B cell (primary cell): ENCODE data around the gene DHRS1. TPM values are rescaled to one million over a fixed set of nuclear protein-coding genes. Genes with fewer than 3 reads are reported as not detected.

ENCODE experiments used
- ATAC-seq: fragments of 200-7000 bp; cut with Tn5 transposase; one replicate; pipeline ENCODE4 v1.10.0; 2021; ENCODE audit warnings: low read depth, mild to moderate bottlenecking, moderate number of reproducible peaks, moderate library complexity
- CTCF ChIA-PET: fragments of 350-600 bp; sonication (Branson Sonifier 250); formaldehyde crosslinking; loops from one replicate; lab custom pipeline; 2021; ENCODE audit warnings: antibody characterized with exemption, inconsistent platforms; lab: Charles Lee
- POLR2A ChIA-PET: fragments of 350-600 bp; sonication (Branson Sonifier 250); formaldehyde crosslinking; loops from one replicate; lab custom pipeline; 2021; ENCODE audit warnings: antibody characterized with exemption; lab: Charles Lee
- DNase-seq: peaks from one replicate; pipeline ENCODE4 v3.0.0; 2013
- H2AFZ ChIP-seq: 2 replicates; pipeline ENCODE4 v1.6.1; 2012; ENCODE audit warnings: mild to moderate bottlenecking, low read depth, low read length; ENCODE audit not compliant: insufficient read depth, poor library complexity, severe bottlenecking
- H3K27ac ChIP-seq, 2 donors: 1 replicate in 1 of 2; 2 replicates in 1 of 2; pipeline ENCODE4 v1.5.1; 2012 to 2013; ENCODE audit warnings: low read length in 2 of 2, mild to moderate bottlenecking in 2 of 2, moderate library complexity in 1 of 2
- H3K27me3 ChIP-seq, 4 experiments: fragments of 200-600 bp in 1 of 4; sonication (generic) in 1 of 4; replicated peaks in 1 of 4; 1 replicate in 2 of 4; 2 replicates in 2 of 4; pipeline versions ENCODE4 v1.6.1 to v1.7.0; 2013 to 2016; ENCODE audit warnings: low read length in 3 of 4, mild to moderate bottlenecking in 2 of 4, mixed read lengths in 1 of 4, moderate library complexity in 1 of 4; ENCODE audit not compliant: insufficient read depth in 4 of 4, control insufficient read depth in 3 of 4; ENCODE audit errors: control extremely low read depth in 1 of 4
- H3K36me3 ChIP-seq, 2 experiments: replicated peaks in 1 of 2; 1 replicate in 1 of 2; 2 replicates in 1 of 2; pipeline versions ENCODE4 v1.6.1 to v1.7.1; 2013; ENCODE audit warnings: low read length in 1 of 2; ENCODE audit not compliant: insufficient read depth in 2 of 2, control insufficient read depth in 1 of 2; ENCODE audit errors: control extremely low read depth in 1 of 2, extremely low read depth in 1 of 2
- H3K4me1 ChIP-seq, 2 donors: fragments of 200-600 bp in 1 of 2; sonication (generic) in 1 of 2; 1 replicate in 1 of 2; 2 replicates in 1 of 2; pipeline versions ENCODE4 v1.5.1 to v1.6.1; 2013 to 2017; ENCODE audit warnings: low read length in 2 of 2; ENCODE audit not compliant: control insufficient read depth in 2 of 2, insufficient read depth in 2 of 2
- H3K4me2 ChIP-seq: replicated peaks from 2 replicates; pipeline ENCODE3; 2012; ENCODE audit warnings: mild to moderate bottlenecking, low read depth, low read length; ENCODE audit not compliant: poor library complexity, severe bottlenecking
- H3K4me3 ChIP-seq, 5 experiments: fragments of 200-600 bp in 1 of 5; sonication (generic) in 1 of 5; 1 replicate in 3 of 5; 2 replicates in 2 of 5; pipeline versions ENCODE4 v1.5.1 to v1.7.0; 2011 to 2016; ENCODE audit warnings: low read length in 4 of 5, mild to moderate bottlenecking in 4 of 5, low read depth in 2 of 5, control low read depth in 1 of 5, moderate library complexity in 1 of 5; ENCODE audit not compliant: insufficient read depth in 1 of 5; ENCODE audit errors: control extremely low read depth in 1 of 5, extremely low read depth in 1 of 5
- H3K79me2 ChIP-seq: fragments of 200-600 bp; sonication (generic); one replicate; pipeline ENCODE4 v1.6.0; 2016; ENCODE audit warnings: low read length; ENCODE audit not compliant: control insufficient read depth, insufficient read depth
- H3K9ac ChIP-seq: fragments of 200-600 bp; sonication (generic); 2 replicates; pipeline ENCODE4 v1.6.1; 2017; ENCODE audit warnings: mild to moderate bottlenecking, low read length, moderate library complexity
- H3K9me3 ChIP-seq, 3 donors: one replicate each; pipeline versions ENCODE4 v1.6.1 to v1.7.1; 2013; ENCODE audit warnings: low read length in 2 of 3; ENCODE audit not compliant: control insufficient read depth in 2 of 3, insufficient read depth in 1 of 3; ENCODE audit errors: control extremely low read depth in 1 of 3
- H4K20me1 ChIP-seq: 2 replicates; pipeline ENCODE4 v1.6.0; 2012; ENCODE audit warnings: mild to moderate bottlenecking, low read length; ENCODE audit not compliant: insufficient read depth, control insufficient read depth, poor library complexity, severe bottlenecking
- H3K27ac Mint-ChIP-seq: one replicate; pipeline ENCODE4 v1.8.0; 2021; ENCODE audit warnings: mixed read lengths
- H3K27me3 Mint-ChIP-seq: one replicate; pipeline ENCODE4 v1.8.0; 2021; ENCODE audit warnings: mixed read lengths
- H3K4me1 Mint-ChIP-seq: one replicate; pipeline ENCODE4 v1.8.0; 2021; ENCODE audit warnings: mixed read lengths
- H3K4me3 Mint-ChIP-seq: one replicate; pipeline ENCODE4 v1.8.0; 2021; ENCODE audit warnings: mixed read lengths
- H3K9me3 Mint-ChIP-seq: one replicate; pipeline ENCODE4 v1.8.0; 2022; ENCODE audit warnings: mixed read lengths; ENCODE audit not compliant: insufficient read depth
- EZH2 ChIP-seq: IDR thresholded peaks from 2 replicates; pipeline ENCODE4 v1.6.1; 2012; ENCODE audit warnings: borderline replicate concordance, low read depth, mild to moderate bottlenecking, moderate library complexity, low read length; ENCODE audit not compliant: insufficient read depth, poor library complexity, severe bottlenecking
- WGBS: methylation state at CpG from one replicate; pipeline ENCODE4 v1.1.5; 2013; ENCODE audit warnings: missing lambda C conversion rate; ENCODE audit not compliant: insufficient coverage; 5-methylcytosine and 5-hydroxymethylcytosine counted together
- intact Hi-C: fragments of 100-400 bp; cut with micrococcal nuclease; formaldehyde crosslinking; loops from one replicate; pipeline ENCODE4 v1.10.0; 2022
- polyA plus RNA-seq: library from polyadenylated mRNA; depleted of rRNA; stranded (reverse); fragments of >200 nt; gene quantifications from 2 replicates; pipeline ENCODE4 v1.2.3, GENCODE V29; 2012
- total RNA-seq, 2 donors: library from RNA; stranded (reverse); fragments of 120-200 nt in 1 of 2; gene quantifications; 1 replicate in 1 of 2; 2 replicates in 1 of 2; pipeline versions ENCODE4 v1.2.3 to v1.2.4, GENCODE V29; 2013 to 2022
- TF ChIP-seq, protein P1 (sequence below): fragments of 200-600 bp; IDR thresholded peaks from one replicate; pipeline ENCODE4 v1.8.0; 2022; ENCODE audit warnings: antibody characterized with exemption, mild to moderate bottlenecking

DHRS1 gene
- total and polyA plus RNA-seq, 2 donors (not counting 1 experiment from before 2014, with no cell fraction given), result 42.7 to 76.9 TPM

DNA sequence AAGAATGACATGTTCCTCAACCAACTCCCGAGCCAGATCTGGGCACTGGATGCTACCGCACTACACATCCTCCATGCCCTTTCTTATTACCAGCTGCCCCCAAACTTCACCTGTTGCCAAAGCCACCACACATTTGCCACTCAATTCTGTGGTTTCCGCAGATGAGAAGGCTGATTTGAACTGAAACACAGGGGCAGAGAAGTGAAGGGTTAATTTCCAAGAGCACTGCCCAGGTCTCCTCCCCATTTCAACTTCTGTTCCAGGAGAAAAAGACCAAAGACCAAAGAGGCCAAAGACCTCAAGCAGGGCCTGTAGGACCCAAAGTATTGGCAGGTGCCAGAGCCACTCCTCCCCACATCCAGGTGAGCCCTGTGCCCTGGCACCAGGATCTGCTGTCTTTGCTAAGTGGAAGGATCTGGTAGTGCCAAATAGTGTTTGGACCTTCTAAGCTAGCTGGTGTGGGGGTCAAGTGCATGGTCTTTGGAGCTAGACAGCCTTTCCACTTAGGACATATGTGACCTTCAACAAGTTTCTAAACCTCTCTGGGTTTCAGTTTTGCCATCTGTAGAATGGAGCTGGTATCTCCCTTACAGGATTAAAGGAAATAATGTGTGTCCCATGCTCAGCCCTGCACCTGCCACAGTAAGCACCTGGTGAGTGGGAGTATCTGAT is 8.0 kb downstream of the DHRS1 start:
- Histone ChIP-seq H3K4me1 (peaks cover 12 to 20% of the 10 kb centered on the region in 2 donors), H4K20me1 (no peaks in the 10 kb centered on the region), H3K4me3 (no peak overlapping the region), H3K9me3 (no peaks in the 10 kb centered on the region), H2AFZ (no peak overlapping the region), H3K9ac (no peak overlapping the region), H3K27ac (no peak overlapping the region), H3K4me2 (no peak overlapping the region), H3K36me3 (peaks cover 13 to 58% of the 10 kb centered on the region in 2 experiments), H3K79me2 (peaks cover 13% of the 10 kb centered on the region), H3K27me3 (no peaks in the 10 kb centered on the region)
- POLR2A ChIA-PET, result interaction anchor here (1.0 to 1.2 kb wide), 3 partner anchors 20 to 49 kb away, joined by 3 read pairs; partner anchors contain the start of genes LTB4R and TINF2
- no peaks in the 10 kb centered on the region for H3K9me3 Mint-ChIP-seq
- no peak for TF ChIP-seq EZH2
- TF ChIP-seq, protein P1, sequence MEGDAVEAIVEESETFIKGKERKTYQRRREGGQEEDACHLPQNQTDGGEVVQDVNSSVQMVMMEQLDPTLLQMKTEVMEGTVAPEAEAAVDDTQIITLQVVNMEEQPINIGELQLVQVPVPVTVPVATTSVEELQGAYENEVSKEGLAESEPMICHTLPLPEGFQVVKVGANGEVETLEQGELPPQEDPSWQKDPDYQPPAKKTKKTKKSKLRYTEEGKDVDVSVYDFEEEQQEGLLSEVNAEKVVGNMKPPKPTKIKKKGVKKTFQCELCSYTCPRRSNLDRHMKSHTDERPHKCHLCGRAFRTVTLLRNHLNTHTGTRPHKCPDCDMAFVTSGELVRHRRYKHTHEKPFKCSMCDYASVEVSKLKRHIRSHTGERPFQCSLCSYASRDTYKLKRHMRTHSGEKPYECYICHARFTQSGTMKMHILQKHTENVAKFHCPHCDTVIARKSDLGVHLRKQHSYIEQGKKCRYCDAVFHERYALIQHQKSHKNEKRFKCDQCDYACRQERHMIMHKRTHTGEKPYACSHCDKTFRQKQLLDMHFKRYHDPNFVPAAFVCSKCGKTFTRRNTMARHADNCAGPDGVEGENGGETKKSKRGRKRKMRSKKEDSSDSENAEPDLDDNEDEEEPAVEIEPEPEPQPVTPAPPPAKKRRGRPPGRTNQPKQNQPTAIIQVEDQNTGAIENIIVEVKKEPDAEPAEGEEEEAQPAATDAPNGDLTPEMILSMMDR, result no peak
- H3K4me1 Mint-ChIP-seq, result peaks cover 20% of the 10 kb centered on the region
- ATAC-seq, result no peak
- DNase-seq, result no peak
- no peak overlapping the region for H3K27ac Mint-ChIP-seq
- CTCF ChIA-PET, result interaction anchor here (1.2 to 5.1 kb wide), 7 partner anchors 10 to 146 kb away, joined by 3 to 41 read pairs (median 14); partner anchors contain the start of genes CIDEB, LTB4R2, RABGGTA and TINF2
- H3K27me3 Mint-ChIP-seq, result no peaks in the 10 kb centered on the region
- intact Hi-C loops, result no loop called here
- H3K4me3 Mint-ChIP-seq, result no peak overlapping the region
- 92% methylated on average over 2 of the region's 3 CpGs for WGBS

DNA sequence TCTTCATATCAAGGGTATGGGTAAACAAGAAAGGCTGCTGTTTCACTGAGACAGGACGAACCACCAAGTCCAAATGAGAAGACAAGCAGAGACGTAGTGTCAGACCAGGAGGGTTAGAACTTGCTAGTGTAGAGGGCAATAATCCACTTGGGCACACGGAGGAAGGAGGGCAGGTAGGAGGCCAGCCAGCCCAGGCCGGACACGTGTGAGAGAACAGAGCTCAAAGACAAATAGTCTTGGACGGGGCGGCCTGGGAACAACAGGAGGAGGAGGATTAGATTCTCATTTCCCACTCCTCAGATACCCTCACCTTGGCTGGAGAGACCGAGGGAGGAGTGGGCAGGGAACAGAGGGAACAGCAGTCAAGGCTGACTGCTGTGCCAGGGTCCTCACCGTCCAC is 8.8 kb downstream of the DHRS1 start:
- Histone ChIP-seq H3K9me3 (no peaks in the 10 kb centered on the region), H4K20me1 (no peaks in the 10 kb centered on the region), H3K36me3 (peaks cover 11 to 52% of the 10 kb centered on the region in 2 experiments), H2AFZ (no peak overlapping the region), H3K9ac (no peak overlapping the region), H3K4me1 (peaks cover 10 to 18% of the 10 kb centered on the region in 2 donors), H3K79me2 (peaks cover 13% of the 10 kb centered on the region), H3K4me3 (no peak overlapping the region), H3K4me2 (no peak overlapping the region), H3K27ac (no peak overlapping the region), H3K27me3 (no peaks in the 10 kb centered on the region)
- Mint-ChIP-seq H3K27ac (no peak overlapping the region), H3K4me1 (peaks cover 14% of the 10 kb centered on the region), H3K27me3 (no peaks in the 10 kb centered on the region), H3K9me3 (no peaks in the 10 kb centered on the region), H3K4me3 (no peak overlapping the region)
- ChIA-PET POLR2A (interaction anchor here (0.9 to 2.0 kb wide), 4 partner anchors 13 to 48 kb away, joined by 3 to 5 read pairs (median 4); partner anchors contain the start of genes RABGGTA and TINF2), CTCF (interaction anchor here (1.2 to 5.1 kb wide), 8 partner anchors 7 to 147 kb away, joined by 3 to 41 read pairs (median 11); partner anchors contain the start of genes CIDEB, LTB4R2, MDP1 and RABGGTA)
- no peak for TF ChIP-seq EZH2
- TF ChIP-seq, protein P1, result no peak
- DNase-seq (no peak), ATAC-seq (no peak)
- 92% methylated on average over 3 of the region's 9 CpGs for WGBS
- intact Hi-C loops, result no loop called here
